HEK293 (cell line): ENCODE results near the gene DROSHA.
"Not testable (repeated sequence)": the region's sequence is repeated elsewhere in the genome, so short reads cannot be mapped to it uniquely, and the experiment has no call there.

Source experiments
- CTCF ChIA-PET: fragments of 350-600 bp; formaldehyde crosslinking; extraction: SDS; loops from one replicate; lab custom pipeline; 2021; ENCODE audit warnings: antibody characterized with exemption; lab: Yijun Ruan, JAX
- POLR2A ChIA-PET: fragments of 300-600 bp; formaldehyde crosslinking; extraction: SDS; loops from one replicate; lab custom pipeline; 2020; ENCODE audit warnings: antibody characterized with exemption, inconsistent platforms; lab: Yijun Ruan, JAX
- H3K27ac ChIP-seq: fragments of 200-500 bp; sonication (Bioruptor generic); 2 replicates; pipeline ENCODE4 v1.5.1; 2014; ENCODE audit warnings: low read depth, low read length, control low read depth, inconsistent platforms; ENCODE audit errors: extremely low read depth
- H3K36me3 ChIP-seq, 2 experiments: fragments of 200-500 bp in 1 of 2; sonication (Bioruptor generic) in 1 of 2; 1 replicate in 1 of 2; 2 replicates in 1 of 2; pipeline ENCODE4 v1.5.1; 2014 to 2017; ENCODE audit warnings: inconsistent platforms in 2 of 2, low read length in 2 of 2; ENCODE audit not compliant: control insufficient read depth in 2 of 2, insufficient read depth in 1 of 2
- H3K4me1 ChIP-seq: fragments of 200-500 bp; sonication (Bioruptor generic); 2 replicates; pipeline ENCODE4 v1.5.1; 2014; ENCODE audit warnings: mild to moderate bottlenecking, low read length, inconsistent platforms; ENCODE audit not compliant: control insufficient read depth, insufficient read depth
- H3K4me3 ChIP-seq: 2 replicates; pipeline ENCODE4 v1.5.1; 2011; ENCODE audit warnings: low read depth, mild to moderate bottlenecking, control low read depth, low read length, moderate library complexity
- H3K9me3 ChIP-seq: fragments of 200-500 bp; sonication (Bioruptor generic); 2 replicates; pipeline ENCODE4 v1.5.1; 2014; ENCODE audit warnings: low read depth, low read length, inconsistent platforms; ENCODE audit not compliant: control insufficient read depth, insufficient read depth
- AEBP2 ChIP-seq: fragments of 450-650 bp; formaldehyde crosslinking; IDR thresholded peaks from 2 replicates; pipeline ENCODE4 v1.5.1; 2016; ENCODE audit warnings: missing biosample characterization, missing genetic modification characterization, borderline replicate concordance
- EGR2 ChIP-seq: fragments of 450-650 bp; formaldehyde crosslinking; IDR thresholded peaks from 2 replicates; pipeline ENCODE4 v1.5.1; 2016; ENCODE audit warnings: low read depth, missing biosample characterization, missing genetic modification characterization
- FEZF1 ChIP-seq: fragments of 450-650 bp; formaldehyde crosslinking; IDR thresholded peaks from 2 replicates; pipeline ENCODE4 v1.5.1; 2016; ENCODE audit warnings: missing biosample characterization, missing genetic modification characterization
- KLF10 ChIP-seq: fragments of 450-650 bp; IDR thresholded peaks from 2 replicates; pipeline ENCODE4 v1.5.1; 2018; ENCODE audit warnings: missing biosample characterization, mild to moderate bottlenecking, missing genetic modification characterization
- KLF17 ChIP-seq: fragments of 450-650 bp; formaldehyde crosslinking; IDR thresholded peaks from 2 replicates; pipeline ENCODE4 v1.5.1; 2016; ENCODE audit warnings: missing biosample characterization, missing genetic modification characterization
- PATZ1 ChIP-seq: fragments of 450-650 bp; formaldehyde crosslinking; IDR thresholded peaks from 2 replicates; pipeline ENCODE4 v1.5.1; 2016; ENCODE audit warnings: missing biosample characterization, missing genetic modification characterization
- REPIN1 ChIP-seq: fragments of 450-650 bp; formaldehyde crosslinking; IDR thresholded peaks from 2 replicates; pipeline ENCODE4 v1.5.1; 2017; ENCODE audit warnings: missing biosample characterization, missing genetic modification characterization, low read depth
- ZBTB11 ChIP-seq: fragments of 450-650 bp; formaldehyde crosslinking; conservative IDR thresholded peaks from 2 replicates; pipeline ENCODE4 v1.5.1; 2016; ENCODE audit warnings: low read depth, missing biosample characterization, missing genetic modification characterization
- ZBTB48 ChIP-seq: fragments of 450-650 bp; formaldehyde crosslinking; IDR thresholded peaks from 2 replicates; pipeline ENCODE4 v1.5.1; 2016; ENCODE audit warnings: missing biosample characterization, missing genetic modification characterization
- ZNF112 ChIP-seq: fragments of 450-650 bp; formaldehyde crosslinking; IDR thresholded peaks from 2 replicates; pipeline ENCODE4 v1.5.0; 2017; ENCODE audit warnings: missing biosample characterization, missing genetic modification characterization
- ZNF121 ChIP-seq: fragments of 450-650 bp; formaldehyde crosslinking; IDR thresholded peaks from 2 replicates; pipeline ENCODE4 v1.5.1; 2016; ENCODE audit warnings: missing biosample characterization, missing genetic modification characterization
- ZNF175 ChIP-seq: fragments of 450-650 bp; formaldehyde crosslinking; IDR thresholded peaks from 2 replicates; pipeline ENCODE4 v1.5.1; 2016; ENCODE audit warnings: missing biosample characterization, missing genetic modification characterization
- ZNF184 ChIP-seq: fragments of 450-650 bp; IDR thresholded peaks from 2 replicates; pipeline ENCODE4 v1.5.1; 2018; ENCODE audit warnings: missing biosample characterization, mild to moderate bottlenecking, missing genetic modification characterization
- ZNF2 ChIP-seq: fragments of 450-650 bp; formaldehyde crosslinking; IDR thresholded peaks from 2 replicates; pipeline ENCODE4 v1.5.1; 2016; ENCODE audit warnings: missing biosample characterization, missing genetic modification characterization
- ZNF211 ChIP-seq: fragments of 450-650 bp; formaldehyde crosslinking; IDR thresholded peaks from 2 replicates; pipeline ENCODE4 v1.5.1; 2016; ENCODE audit warnings: low read depth, missing biosample characterization, missing genetic modification characterization
- ZNF23 ChIP-seq: fragments of 450-650 bp; formaldehyde crosslinking; IDR thresholded peaks from 2 replicates; pipeline ENCODE4 v1.5.1; 2016; ENCODE audit warnings: missing biosample characterization, missing genetic modification characterization, borderline replicate concordance
- ZNF292 ChIP-seq: fragments of 450-650 bp; formaldehyde crosslinking; IDR thresholded peaks from 2 replicates; pipeline ENCODE4 v1.5.1; 2016; ENCODE audit warnings: low read depth, missing biosample characterization, missing genetic modification characterization, borderline replicate concordance
- ZNF449 ChIP-seq: fragments of 450-650 bp; formaldehyde crosslinking; IDR thresholded peaks from 2 replicates; pipeline ENCODE4 v1.5.1; 2017; ENCODE audit warnings: missing biosample characterization, mild to moderate bottlenecking, missing genetic modification characterization, moderate library complexity
- ZNF623 ChIP-seq: fragments of 450-650 bp; formaldehyde crosslinking; IDR thresholded peaks from 2 replicates; pipeline ENCODE4 v1.5.1; 2016; ENCODE audit warnings: missing biosample characterization, missing genetic modification characterization
- ZNF704 ChIP-seq: fragments of 450-650 bp; formaldehyde crosslinking; IDR thresholded peaks from 2 replicates; pipeline ENCODE4 v1.5.1; 2016; ENCODE audit warnings: missing biosample characterization, missing genetic modification characterization

DROSHA gene

GRCh38 chr5:31569068-31569467 is 37.2 kb upstream of the DROSHA start (continued):
- no peak for TF ChIP-seq ZNF2 (tag by site-specific recombination)
- TF ChIP-seq PATZ1, result no peak
- TF ChIP-seq ZNF112 (tag by site-specific recombination), result no peak
- TF ChIP-seq ZBTB11 (tag by site-specific recombination), result no peak

GRCh38 chr5:31568302-31568835 is 36.5 kb upstream of the DROSHA start:
- Histone ChIP-seq H3K36me3 (no peaks in the 10 kb centered on the region), H3K9me3 (no peaks in the 10 kb centered on the region), H3K27ac (no peak overlapping the region), H3K4me3 (no peak overlapping the region), H3K4me1 (no peaks in the 10 kb centered on the region)
- ChIA-PET CTCF (interaction anchor here (0.6 to 1.3 kb wide), 3 partner anchors 12 to 848 kb away, joined by 3 to 4 read pairs (median 3); no protein-coding TSS in a partner anchor), POLR2A (interaction anchor here (0.6 kb wide), 1 partner anchor 18 kb away, joined by 4 read pairs; no protein-coding TSS in a partner anchor)
- TF ChIP-seq ZNF623 (no peak), EGR2 (tag by site-specific recombination) (no peak), FEZF1 (tag by site-specific recombination) (no peak), REPIN1 (tag by site-specific recombination) (no peak), ZBTB48 (tag by site-specific recombination) (no peak), KLF10 (tag by site-specific recombination) (no peak), ZNF175 (no peak), ZNF704 (tag by site-specific recombination) (no peak), ZNF211 (no peak), ZNF23 (no peak)

- CTCF ChIA-PET, POLR2A ChIA-PET, H3K9me3 ChIP-seq, H3K4me3 ChIP-seq, H3K27ac ChIP-seq, H3K4me1 ChIP-seq, H3K36me3 ChIP-seq: not testable (repeated sequence)
Measured at GRCh38 chr5:31566362-31566761, 34.5 kb upstream of the DROSHA start.

GRCh38 chr5:31563216-31563615 is 31.3 kb upstream of the DROSHA start:
- no peak overlapping the region for H3K4me3 ChIP-seq
- H3K4me1 ChIP-seq, result no peaks in the 10 kb centered on the region
- POLR2A ChIA-PET, result no interaction called here
- no peak overlapping the region for H3K27ac ChIP-seq
- no peaks in the 10 kb centered on the region for H3K36me3 ChIP-seq
- CTCF ChIA-PET, result interaction anchor here (1.0 to 1.2 kb wide), 3 partner anchors 19 to 513 kb away, joined by 3 to 5 read pairs (median 3); no protein-coding TSS in a partner anchor
- H3K9me3 ChIP-seq, result no peaks in the 10 kb centered on the region
- TF ChIP-seq AEBP2 (no peak), KLF17 (tag by site-specific recombination) (no peak), ZNF121 (no peak), ZNF449 (no peak), ZNF184 (tag by site-specific recombination) (no peak), EGR2 (tag by site-specific recombination) (no peak), ZNF292 (tag by site-specific recombination) (no peak)
